Thyroid gland (tissue), 4 donors: Measurements from ENCODE around the gene KAT2A. TPM values are rescaled to one million over a fixed set of nuclear protein-coding genes. Genes with fewer than 3 reads are reported as not detected.

Source experiments
- DNase-seq, 2 donors: peaks; one replicate each; pipeline ENCODE4 v3.0.0-alpha.2; 2019
- H3K27ac ChIP-seq, 3 donors: fragments of 200-600 bp; sonication (generic); 1 replicate in 2 of 3; 2 replicates in 1 of 3; pipeline ENCODE4 v1.5.1; 2016 to 2019; ENCODE audit warnings: mild to moderate bottlenecking in 1 of 3, moderate library complexity in 1 of 3
- H3K27me3 ChIP-seq: fragments of 200-600 bp; sonication (generic); one replicate; pipeline ENCODE4 v1.5.1; 2019
- H3K36me3 ChIP-seq, 2 donors: fragments of 200-600 bp; sonication (generic); one replicate each; pipeline ENCODE4 v1.5.1; 2016 to 2019
- H3K4me1 ChIP-seq, 2 donors: fragments of 200-600 bp; sonication (generic); one replicate each; pipeline ENCODE4 v1.5.1; 2017 to 2019
- H3K4me3 ChIP-seq, 3 donors: fragments of 200-600 bp; sonication (generic); replicated peaks in 1 of 3; 1 replicate in 2 of 3; 2 replicates in 1 of 3; pipeline ENCODE4 v1.5.1; 2016; ENCODE audit warnings: mild to moderate bottlenecking in 1 of 3
- H3K9me3 ChIP-seq: fragments of 200-600 bp; sonication (generic); one replicate; pipeline ENCODE4 v1.5.1; 2017
- POLR2A ChIP-seq, 2 donors: fragments of 450-650 bp; IDR thresholded peaks; one replicate each; pipeline ENCODE4 v1.6.1; 2017; ENCODE audit warnings: antibody characterized with exemption in 2 of 2, mild to moderate bottlenecking in 2 of 2, moderate library complexity in 1 of 2
- WGBS, 2 donors: methylation state at CpG; one replicate each; pipeline ENCODE4 v1.1.5; 2017; 5-methylcytosine and 5-hydroxymethylcytosine counted together
- intact Hi-C: fragments of 100-400 bp; cut with DNase I; formaldehyde crosslinking; loops from one replicate; pipeline ENCODE4 v1.15.1; 2023
- total RNA-seq, 4 donors: library from RNA; depleted of rRNA; stranded (reverse); fragments of >200 nt; gene quantifications; one replicate each; pipeline ENCODE4 v1.2.3, GENCODE V29; 2016
- TF ChIP-seq, protein P1 (sequence below), 6 experiments: fragments of 200-600 bp in 3 of 6; fragments of 450-650 bp in 3 of 6; sonication (generic) in 3 of 6; IDR thresholded peaks; one replicate each; pipeline ENCODE4 v1.5.1; 2016 to 2019; ENCODE audit warnings: antibody characterized with exemption in 6 of 6, mild to moderate bottlenecking in 2 of 6, inconsistent platforms in 1 of 6, moderate library complexity in 1 of 6

The KAT2A gene
- total RNA-seq, 4 donors from 2014 or later: 14.2 to 37.9 (median 23.3) TPM

DNA sequence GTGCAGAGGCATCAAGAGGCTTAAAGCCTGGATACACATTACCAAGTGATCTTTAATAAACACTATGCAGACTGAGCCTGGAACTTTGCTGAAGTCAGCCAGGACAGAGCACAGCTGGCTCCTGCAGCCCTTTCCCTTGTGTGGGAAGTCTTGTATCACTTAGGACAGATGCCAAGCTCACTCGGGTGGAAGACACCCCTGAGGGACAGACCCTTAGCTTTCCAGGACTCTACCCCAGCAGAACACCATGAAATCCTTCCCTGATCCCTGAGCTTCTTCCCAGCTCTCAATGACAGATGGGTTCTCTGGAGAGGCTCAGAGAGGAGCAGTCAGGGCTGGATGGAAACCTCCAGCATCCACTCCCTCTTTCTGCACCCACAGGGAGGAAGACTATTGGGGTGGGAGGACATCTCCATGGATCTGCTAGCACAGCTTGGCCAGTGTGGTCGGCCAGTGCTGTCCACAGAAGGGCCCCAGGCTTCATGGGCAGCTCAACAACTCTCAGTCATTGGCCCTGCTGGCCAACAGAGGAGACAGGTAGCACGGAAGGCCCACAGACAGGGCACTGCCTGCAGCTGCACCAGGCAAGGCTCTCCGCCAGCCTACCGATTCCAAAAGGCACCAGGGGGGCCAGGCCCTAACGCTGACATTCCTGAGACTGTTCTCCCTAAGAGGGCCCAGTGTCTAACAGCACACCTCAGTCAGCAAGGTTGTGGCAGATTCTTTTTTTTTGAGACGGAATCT lies 17.8 kb upstream of the KAT2A start:
- WGBS, 2 donors: 50 to 59% methylated on average over 2 to 7 of the region's 7 CpGs
- intact Hi-C loops: no loop called here
- no peak for DNase-seq
- Histone ChIP-seq H3K4me1 (peaks cover 39 to 85% of the 10 kb centered on the region in 2 donors), H3K9me3 (no peaks in the 10 kb centered on the region), H3K27ac (peak overlapping the region in 2 of 3 donors; percentile 45 to 63), H3K4me3 (no peak overlapping the region), H3K27me3 (no peaks in the 10 kb centered on the region), H3K36me3 (peaks cover 0 to 5% of the 10 kb centered on the region in 2 donors)
- no peak for TF ChIP-seq POLR2A (IDR thresholded peaks at IDR 0.05)
- TF ChIP-seq, protein P1, sequence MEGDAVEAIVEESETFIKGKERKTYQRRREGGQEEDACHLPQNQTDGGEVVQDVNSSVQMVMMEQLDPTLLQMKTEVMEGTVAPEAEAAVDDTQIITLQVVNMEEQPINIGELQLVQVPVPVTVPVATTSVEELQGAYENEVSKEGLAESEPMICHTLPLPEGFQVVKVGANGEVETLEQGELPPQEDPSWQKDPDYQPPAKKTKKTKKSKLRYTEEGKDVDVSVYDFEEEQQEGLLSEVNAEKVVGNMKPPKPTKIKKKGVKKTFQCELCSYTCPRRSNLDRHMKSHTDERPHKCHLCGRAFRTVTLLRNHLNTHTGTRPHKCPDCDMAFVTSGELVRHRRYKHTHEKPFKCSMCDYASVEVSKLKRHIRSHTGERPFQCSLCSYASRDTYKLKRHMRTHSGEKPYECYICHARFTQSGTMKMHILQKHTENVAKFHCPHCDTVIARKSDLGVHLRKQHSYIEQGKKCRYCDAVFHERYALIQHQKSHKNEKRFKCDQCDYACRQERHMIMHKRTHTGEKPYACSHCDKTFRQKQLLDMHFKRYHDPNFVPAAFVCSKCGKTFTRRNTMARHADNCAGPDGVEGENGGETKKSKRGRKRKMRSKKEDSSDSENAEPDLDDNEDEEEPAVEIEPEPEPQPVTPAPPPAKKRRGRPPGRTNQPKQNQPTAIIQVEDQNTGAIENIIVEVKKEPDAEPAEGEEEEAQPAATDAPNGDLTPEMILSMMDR (IDR thresholded peaks at IDR 0.05): no peak

DNA sequence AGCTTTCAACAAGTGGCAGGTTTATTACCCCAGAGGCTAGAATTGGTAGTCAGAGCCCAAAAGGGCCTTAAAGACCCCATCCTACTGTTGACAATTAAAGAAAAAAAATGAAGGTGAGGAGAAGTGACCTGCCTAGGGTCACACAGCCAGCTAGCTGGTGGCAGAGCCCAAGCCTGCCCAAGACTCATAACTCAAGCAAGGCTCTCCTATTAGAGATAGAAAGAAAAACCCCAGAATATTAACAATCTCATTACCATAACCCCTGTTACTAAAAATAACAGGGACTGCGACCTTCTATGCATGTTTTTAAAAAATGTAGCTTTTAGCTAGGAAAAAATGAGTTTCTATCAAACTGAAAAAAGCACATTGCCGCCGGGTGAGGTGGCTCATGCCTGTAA lies 15.5 kb upstream of the KAT2A start:
- Histone ChIP-seq H3K4me1 (peaks cover 56 to 89% of the 10 kb centered on the region in 2 donors), H3K36me3 (peaks cover 0 to 5% of the 10 kb centered on the region in 2 donors), H3K4me3 (no peak overlapping the region), H3K27ac (peak overlapping the region; percentile 85 to 89 (median 86)), H3K9me3 (no peaks in the 10 kb centered on the region), H3K27me3 (no peaks in the 10 kb centered on the region)
- intact Hi-C loops: no loop called here
- no peak for DNase-seq
- 83 to 89% methylated on average over 3 of the region's 3 CpGs for WGBS, 2 donors
- no peak for TF ChIP-seq POLR2A (IDR thresholded peaks at IDR 0.05)
- TF ChIP-seq, protein P1 (IDR thresholded peaks at IDR 0.05): no peak

DNA sequence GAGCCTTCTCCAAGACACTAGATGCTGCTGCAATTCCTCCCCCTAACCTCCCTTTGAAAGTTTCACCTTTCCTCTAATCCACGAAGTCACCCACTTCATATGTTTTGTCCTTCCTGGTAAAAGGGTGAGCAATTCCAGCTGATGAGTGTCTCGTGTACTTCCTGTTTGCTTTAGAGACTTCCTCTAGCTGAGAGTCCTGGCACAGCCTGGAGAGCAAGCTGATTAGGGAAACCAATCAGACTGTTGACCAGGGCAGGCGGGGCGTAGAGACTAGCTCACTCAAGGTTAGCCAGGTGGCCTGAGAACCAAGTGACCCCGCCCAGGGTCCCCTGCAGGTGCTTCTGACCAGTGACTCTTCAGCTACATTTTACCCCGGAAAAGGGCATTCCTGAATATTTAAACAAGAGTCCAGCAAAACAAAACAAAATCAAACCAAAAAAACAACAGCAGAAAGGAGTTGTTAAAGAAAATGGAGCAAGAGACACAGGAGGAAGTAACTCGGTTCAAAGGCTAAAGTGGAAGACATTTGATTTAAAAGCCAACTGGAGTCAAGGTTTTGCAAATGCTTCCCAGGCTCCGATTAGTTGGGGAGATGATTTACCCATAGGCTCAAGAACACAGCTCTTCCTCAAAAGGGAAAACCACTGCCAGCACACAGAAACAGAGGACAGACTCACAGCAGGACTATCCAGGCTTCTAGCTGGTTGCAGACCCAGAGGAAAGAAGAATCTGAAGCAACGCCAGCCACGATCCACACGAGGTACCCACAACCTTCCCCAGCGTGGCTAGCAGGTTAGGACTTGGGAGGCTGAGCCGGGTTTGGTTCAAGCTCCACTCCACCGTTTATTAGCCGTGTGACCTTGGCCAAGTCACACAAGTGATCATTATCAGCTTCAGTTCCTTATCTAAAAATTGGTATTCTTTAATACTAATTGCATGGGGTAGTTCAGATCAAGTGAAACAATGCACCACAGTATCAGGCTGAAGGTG lies 14.8 kb upstream of the KAT2A start:
- H3K4me1 ChIP-seq: peaks cover 56 to 88% of the 10 kb centered on the region in 2 donors
- WGBS, 2 donors: 43 to 47% methylated on average over 14 to 15 of the region's 15 CpGs
- TF ChIP-seq, protein P1 (IDR thresholded peaks at IDR 0.05): peak in 1 of 6 experiments; percentile 18
- TF ChIP-seq POLR2A (IDR thresholded peaks at IDR 0.05): peak in 1 of 2 donors; percentile 41
- H3K9me3 ChIP-seq: no peaks in the 10 kb centered on the region
- intact Hi-C loops: no loop called here
- H3K4me3 ChIP-seq: no peak overlapping the region
- DNase-seq: peak; percentile 94 to 95
- H3K36me3 ChIP-seq: no peaks in the 10 kb centered on the region
- H3K27me3 ChIP-seq: no peaks in the 10 kb centered on the region
- peak overlapping the region; percentile 85 to 89 (median 86) for H3K27ac ChIP-seq

DNA sequence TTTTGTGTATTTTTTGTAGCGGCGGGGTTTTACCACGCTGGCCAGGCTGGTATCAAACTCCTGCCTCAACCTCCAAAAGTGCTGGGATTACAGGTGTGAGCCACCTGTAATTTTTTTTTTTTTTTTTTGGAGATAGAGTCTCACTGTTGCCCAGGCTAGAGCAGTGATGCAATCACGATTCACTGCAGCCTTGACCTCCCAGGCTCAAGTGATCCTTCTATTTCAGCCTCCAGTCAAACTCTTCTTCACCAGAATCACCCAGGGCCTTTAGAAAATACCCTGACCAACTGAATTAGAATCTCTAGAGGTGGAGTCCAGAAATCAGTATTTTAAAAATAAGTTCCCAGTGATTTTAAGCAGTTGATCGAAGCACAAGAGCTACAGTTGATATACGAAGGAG lies 14.0 kb upstream of the KAT2A start:
- Histone ChIP-seq H3K9me3 (no peaks in the 10 kb centered on the region), H3K27me3 (no peaks in the 10 kb centered on the region), H3K36me3 (peaks cover 3 to 4% of the 10 kb centered on the region in 2 donors), H3K4me3 (no peak overlapping the region), H3K4me1 (peaks cover 56 to 92% of the 10 kb centered on the region in 2 donors), H3K27ac (peak overlapping the region; percentile 85 to 89 (median 86))
- intact Hi-C loops: no loop called here
- no peak for TF ChIP-seq POLR2A (IDR thresholded peaks at IDR 0.05)
- TF ChIP-seq, protein P1 (IDR thresholded peaks at IDR 0.05): no peak
- WGBS, 2 donors: 84 to 87% methylated on average over 6 of the region's 6 CpGs
- DNase-seq: no peak
